ENCODE data around the gene ATP2B2.

DNA sequence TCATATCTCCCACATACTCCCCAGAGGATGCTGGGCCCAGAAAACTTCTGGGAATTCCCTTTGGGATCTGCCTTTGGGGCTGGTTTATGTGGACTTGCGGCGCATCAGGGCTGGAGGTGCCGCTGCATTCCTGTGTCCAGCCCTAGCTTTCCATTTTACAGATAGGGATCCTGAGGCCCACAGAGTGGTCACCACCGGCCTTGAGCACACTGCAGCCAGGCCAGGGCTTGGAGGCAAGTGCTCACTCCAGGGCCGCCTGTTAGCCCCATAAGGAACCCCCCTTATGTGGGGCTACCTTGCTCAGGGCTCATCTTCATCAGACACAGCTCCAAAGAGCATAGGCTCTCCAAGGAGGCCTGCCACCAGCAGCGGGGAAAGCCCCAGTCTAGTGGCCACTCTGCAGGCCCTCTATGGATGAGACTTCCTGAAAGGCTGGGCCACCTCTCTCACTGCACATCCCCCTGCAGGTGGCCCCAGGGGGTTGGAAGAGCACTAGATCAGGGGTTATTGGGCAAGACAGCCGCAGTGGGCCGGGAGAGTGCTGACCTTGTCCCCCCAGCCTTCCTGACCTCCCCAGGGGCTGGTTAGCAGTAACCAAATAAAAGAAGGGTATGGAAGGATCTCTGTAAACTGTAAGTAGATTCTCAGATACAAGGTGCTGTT is 9.2 kb upstream of the ATP2B2 start:
- TF ChIP-seq, protein P1, sequence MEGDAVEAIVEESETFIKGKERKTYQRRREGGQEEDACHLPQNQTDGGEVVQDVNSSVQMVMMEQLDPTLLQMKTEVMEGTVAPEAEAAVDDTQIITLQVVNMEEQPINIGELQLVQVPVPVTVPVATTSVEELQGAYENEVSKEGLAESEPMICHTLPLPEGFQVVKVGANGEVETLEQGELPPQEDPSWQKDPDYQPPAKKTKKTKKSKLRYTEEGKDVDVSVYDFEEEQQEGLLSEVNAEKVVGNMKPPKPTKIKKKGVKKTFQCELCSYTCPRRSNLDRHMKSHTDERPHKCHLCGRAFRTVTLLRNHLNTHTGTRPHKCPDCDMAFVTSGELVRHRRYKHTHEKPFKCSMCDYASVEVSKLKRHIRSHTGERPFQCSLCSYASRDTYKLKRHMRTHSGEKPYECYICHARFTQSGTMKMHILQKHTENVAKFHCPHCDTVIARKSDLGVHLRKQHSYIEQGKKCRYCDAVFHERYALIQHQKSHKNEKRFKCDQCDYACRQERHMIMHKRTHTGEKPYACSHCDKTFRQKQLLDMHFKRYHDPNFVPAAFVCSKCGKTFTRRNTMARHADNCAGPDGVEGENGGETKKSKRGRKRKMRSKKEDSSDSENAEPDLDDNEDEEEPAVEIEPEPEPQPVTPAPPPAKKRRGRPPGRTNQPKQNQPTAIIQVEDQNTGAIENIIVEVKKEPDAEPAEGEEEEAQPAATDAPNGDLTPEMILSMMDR (conservative IDR thresholded peaks at IDR 0.05; ENCODE audit: low read depth in 2 of 2) = no peak
- TF ChIP-seq, protein P2, sequence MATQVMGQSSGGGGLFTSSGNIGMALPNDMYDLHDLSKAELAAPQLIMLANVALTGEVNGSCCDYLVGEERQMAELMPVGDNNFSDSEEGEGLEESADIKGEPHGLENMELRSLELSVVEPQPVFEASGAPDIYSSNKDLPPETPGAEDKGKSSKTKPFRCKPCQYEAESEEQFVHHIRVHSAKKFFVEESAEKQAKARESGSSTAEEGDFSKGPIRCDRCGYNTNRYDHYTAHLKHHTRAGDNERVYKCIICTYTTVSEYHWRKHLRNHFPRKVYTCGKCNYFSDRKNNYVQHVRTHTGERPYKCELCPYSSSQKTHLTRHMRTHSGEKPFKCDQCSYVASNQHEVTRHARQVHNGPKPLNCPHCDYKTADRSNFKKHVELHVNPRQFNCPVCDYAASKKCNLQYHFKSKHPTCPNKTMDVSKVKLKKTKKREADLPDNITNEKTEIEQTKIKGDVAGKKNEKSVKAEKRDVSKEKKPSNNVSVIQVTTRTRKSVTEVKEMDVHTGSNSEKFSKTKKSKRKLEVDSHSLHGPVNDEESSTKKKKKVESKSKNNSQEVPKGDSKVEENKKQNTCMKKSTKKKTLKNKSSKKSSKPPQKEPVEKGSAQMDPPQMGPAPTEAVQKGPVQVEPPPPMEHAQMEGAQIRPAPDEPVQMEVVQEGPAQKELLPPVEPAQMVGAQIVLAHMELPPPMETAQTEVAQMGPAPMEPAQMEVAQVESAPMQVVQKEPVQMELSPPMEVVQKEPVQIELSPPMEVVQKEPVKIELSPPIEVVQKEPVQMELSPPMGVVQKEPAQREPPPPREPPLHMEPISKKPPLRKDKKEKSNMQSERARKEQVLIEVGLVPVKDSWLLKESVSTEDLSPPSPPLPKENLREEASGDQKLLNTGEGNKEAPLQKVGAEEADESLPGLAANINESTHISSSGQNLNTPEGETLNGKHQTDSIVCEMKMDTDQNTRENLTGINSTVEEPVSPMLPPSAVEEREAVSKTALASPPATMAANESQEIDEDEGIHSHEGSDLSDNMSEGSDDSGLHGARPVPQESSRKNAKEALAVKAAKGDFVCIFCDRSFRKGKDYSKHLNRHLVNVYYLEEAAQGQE (IDR thresholded peaks at IDR 0.05; ENCODE audit: unreplicated experiment) = no peak
- TF ChIP-seq EZH2 (IDR thresholded peaks at IDR 0.05; ENCODE audit: low read depth, unreplicated experiment) = no peak

Measured in GM23338 (cell line).